Epithelial cell of prostate (primary cell): ENCODE data around the gene C1RL.

Experiments
- DNase-seq: peaks from one replicate; pipeline ENCODE4 v3.0.0-alpha.2; 2011; ENCODE audit warnings: low read depth, low spot score
- H3K27ac ChIP-seq: fragments of 450-650 bp; 2 replicates; pipeline ENCODE4 v1.5.1; 2017; ENCODE audit warnings: mild to moderate bottlenecking

Gene C1RL, protein sequence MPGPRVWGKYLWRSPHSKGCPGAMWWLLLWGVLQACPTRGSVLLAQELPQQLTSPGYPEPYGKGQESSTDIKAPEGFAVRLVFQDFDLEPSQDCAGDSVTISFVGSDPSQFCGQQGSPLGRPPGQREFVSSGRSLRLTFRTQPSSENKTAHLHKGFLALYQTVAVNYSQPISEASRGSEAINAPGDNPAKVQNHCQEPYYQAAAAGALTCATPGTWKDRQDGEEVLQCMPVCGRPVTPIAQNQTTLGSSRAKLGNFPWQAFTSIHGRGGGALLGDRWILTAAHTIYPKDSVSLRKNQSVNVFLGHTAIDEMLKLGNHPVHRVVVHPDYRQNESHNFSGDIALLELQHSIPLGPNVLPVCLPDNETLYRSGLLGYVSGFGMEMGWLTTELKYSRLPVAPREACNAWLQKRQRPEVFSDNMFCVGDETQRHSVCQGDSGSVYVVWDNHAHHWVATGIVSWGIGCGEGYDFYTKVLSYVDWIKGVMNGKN

GRCh38 chr12:7108796-7109571 is at the start of gene C1RL:
Gene C1RL (minus strand): TSS chr12:7109214. CDS start chr12:7109180, 34 bp downstream.
- DNase-seq, result no peak
- peak within 1 kb of the TSS; percentile 93 for H3K27ac ChIP-seq

DNA sequence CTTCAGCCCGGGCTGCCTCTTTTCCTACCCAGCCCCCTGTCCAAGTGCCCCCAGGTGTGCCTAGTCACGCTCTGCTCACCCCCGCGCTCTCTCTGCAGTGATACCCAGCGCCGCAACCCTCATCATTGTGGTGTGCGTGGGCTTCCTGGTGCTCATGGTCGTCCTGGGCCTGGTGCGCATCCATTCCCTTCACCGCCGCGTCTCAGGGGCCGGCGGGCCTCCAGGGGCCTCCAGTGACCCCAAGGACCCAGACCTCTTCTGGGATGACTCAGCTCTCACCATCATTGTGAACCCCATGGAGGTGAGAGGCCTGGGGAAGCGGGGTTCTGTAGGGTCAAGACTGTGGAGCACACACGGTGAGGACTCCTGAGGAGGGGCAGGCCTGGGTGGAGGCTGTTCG is 48.4 kb upstream of the C1RL start:
- DNase-seq, result no peak
- no peak overlapping the region for H3K27ac ChIP-seq

DNA sequence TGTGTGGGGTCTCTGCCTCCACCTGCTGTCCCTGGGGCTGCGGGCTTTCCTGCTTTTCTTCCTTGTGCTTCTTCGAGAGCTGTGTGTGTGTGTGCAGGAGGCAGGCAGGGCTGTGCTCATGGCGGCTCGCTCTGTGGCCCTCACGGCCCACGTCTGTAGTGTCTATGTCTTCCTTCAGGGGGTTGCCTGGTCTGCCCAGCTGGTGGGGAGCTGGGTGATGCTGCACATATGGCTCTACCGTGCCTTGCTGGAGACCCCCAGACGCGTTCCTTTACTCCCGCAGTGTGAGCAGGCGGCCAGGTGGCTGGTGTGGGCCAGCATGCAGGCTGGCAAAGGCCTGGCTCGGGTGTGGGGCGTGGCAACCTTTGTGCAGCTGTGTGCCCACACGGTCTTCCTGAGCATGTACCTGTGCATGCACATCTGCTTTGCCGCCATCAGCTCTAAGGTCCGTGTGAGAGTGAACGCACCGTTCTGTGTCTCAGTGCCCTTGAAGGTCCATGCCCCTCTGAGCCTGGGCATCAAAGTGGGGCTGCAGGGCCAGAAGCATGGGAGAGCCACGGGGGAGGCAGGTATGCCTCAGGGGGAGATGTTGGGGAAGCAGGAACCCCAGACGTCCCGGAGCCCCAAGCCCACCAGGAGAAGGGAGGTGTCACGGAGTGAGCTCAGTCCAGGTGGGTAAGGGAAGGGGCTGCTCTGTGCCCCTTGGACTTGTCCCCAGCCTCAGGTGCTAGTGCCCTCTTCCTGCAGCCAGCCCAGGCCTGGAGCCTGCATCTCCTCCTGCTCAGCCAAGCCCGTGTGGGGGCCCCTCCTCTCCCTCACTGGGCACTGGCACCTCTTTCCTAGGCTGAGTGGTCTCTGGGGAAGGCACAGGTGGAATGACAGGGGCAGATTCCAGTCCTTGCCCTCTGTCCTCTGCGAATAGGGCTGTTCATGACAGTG is 47.5 kb upstream of the C1RL start:
- H3K27ac ChIP-seq, result peak overlapping the region; percentile 51
- DNase-seq, result no peak

DNA sequence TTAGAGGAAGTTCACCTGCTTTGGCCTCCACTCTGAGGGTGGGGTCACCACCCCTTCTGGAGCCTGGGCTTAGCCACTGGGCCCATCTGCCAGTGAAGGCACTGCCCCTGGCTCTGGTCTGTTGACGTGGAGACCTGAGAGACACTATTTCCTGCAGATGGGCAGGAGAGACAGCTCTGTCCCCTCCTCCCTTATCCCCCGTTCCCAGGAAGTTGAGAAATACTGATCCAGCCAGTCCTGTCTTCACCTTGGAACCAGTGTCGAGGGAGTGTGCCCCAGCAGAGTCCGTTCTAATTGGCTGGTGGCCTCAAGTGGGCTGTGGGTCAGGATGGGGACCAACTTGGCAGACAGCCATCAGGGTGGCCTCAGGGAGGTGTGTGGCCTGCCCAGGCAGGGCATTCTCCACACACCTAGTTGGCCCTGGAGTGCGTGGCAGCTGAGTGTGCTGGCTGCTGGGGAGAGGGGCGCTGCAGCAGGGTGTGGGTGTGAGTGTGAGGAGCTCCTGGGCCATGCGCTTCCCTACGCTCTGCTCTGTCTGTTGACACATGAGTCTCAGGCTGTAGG is 46.5 kb upstream of the C1RL start:
- no peak for DNase-seq
- peak overlapping the region; percentile 51 for H3K27ac ChIP-seq

DNA sequence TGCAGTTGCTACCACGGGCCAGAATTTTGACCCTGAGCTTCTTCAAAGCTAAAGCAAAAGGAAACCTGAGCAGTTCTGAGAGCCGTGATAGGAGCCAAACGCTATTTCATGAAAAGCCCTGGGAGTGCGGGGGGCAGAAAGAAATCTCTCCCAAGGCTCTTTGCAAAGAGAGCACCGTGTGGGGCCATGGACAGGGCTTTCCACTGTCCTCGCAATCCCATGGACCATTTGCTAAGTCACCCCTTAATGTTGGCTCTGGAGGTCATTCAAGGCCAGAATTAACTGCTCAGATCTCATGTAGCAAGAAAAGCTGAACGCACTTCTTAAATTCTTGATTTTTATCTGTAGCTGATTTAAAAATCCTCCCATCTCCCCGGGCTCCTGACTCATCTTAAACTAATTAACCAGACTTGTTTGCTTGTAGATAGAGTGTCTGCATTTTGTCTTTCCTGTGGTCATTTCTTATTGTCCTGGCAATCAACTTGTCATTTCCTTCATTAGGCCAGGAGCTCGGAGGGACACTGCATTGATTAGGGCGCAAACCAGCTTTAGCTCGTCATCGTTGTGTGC is 46.0 kb upstream of the C1RL start:
- DNase-seq, result no peak
- peak overlapping the region; percentile 51 for H3K27ac ChIP-seq

DNA sequence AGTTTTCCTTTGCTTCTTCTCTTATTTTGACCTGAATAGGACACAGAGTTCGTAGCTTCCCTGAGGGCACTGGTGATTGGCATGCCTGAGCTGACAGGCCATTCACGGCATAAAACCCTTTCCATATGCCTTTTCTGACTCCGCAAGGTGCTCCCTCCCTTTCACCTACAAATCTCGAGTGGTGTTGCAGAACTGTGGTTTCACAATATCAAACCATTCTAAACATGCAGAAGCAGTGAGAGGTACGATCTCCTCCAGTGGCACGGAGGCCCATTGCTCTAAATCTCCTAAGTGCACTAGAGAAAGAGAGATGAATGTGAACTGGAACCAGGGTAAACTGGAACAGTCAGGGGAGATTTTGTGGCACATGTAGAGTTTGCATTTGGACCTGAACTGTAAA is 45.0 kb upstream of the C1RL start:
- no peak overlapping the region for H3K27ac ChIP-seq
- no peak for DNase-seq

DNA sequence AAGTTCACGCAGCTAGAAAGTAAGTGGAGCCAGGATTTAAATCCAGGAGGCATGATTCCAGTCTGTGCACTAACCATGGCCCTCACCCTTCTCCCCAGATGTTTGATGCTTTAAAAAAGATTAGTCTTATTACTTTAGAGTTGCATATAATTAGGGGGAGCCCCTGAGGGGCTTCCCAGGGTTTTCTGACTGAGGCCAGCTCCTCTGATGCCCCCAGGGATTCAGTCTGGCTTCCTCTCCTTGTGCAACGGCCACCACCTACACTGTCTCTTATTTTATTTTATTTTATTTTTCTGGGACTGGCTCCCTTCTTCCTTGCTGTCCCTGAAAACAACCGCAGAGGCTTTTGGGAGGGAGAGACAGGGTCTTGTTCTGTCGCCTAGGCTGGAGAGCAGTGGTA is 43.8 kb upstream of the C1RL start:
- no peak for DNase-seq

DNA sequence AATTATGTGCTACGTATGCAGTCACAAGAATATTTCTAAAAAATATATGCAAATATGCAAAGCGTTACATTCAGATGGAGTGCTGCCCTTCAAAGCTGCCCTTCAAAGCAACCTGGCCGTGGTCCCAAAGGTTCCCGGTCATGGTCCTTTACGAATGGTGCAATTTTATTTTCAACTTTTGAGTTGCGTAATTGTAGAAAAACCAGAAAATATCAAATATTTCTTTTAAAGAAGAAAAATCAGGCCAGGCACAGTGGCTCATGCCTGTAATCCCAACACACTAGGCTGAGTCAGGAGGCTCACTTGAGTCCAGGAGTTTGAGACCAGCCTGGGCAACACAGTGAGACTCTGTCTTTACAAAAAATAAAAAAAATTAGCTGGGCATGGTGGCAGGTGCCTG is 42.5 kb upstream of the C1RL start:
- no peak for DNase-seq

More for the DNA sequence above, 43.8 kb upstream of the C1RL start:
- no peak overlapping the region for H3K27ac ChIP-seq

DNA sequence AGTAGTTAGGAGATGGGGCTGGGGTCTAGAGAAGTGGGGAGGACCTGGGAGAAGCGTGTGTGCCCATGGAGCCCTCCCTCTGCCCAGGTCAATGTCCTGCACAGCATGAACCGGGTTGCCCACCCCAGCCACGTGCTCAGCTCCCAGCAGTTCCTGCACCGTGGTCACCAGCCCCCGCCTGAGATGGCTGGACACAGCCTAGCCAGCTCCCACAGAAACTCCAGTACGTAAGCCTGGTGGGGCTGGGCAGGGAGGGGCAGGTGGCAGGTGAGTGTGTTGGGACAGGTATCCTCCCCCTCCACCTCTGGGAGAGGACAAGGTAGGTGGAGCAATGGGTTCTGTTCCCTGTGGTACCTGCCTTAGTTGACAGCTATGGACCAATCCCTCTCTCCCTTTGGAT is 41.8 kb upstream of the C1RL start:
- no peak for DNase-seq
- H3K27ac ChIP-seq, result no peak overlapping the region

More for the DNA sequence above, 42.5 kb upstream of the C1RL start:
- H3K27ac ChIP-seq, result no peak overlapping the region

GRCh38 chr12:7150356-7150755 is 41.3 kb upstream of the C1RL start:
- DNase-seq, result no peak
- H3K27ac ChIP-seq, result no peak overlapping the region

- no peak overlapping the region for H3K27ac ChIP-seq
- DNase-seq, result no peak
Measured at GRCh38 chr12:7146906-7147305, 37.9 kb upstream of the C1RL start.

DNA sequence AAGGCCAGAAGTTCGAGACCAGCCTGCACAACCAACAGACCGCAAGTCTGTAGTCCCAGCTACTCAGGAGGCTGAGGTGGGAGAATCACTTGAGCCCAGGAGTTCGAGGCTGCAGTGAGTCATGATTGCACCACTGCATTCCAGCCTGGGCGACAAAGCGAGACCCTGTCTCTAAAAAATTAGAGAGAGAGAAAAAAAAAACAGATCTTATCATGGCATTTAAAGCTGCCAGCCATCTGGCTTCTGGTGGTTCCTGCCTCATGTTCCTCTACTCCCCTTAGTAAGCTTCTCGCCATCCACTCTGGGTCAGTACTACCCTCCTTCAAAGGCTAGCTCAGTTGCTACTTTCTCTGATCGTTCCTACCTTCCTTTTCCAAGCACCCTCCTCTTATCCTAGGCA is 37.2 kb upstream of the C1RL start:
- no peak overlapping the region for H3K27ac ChIP-seq
- no peak for DNase-seq

DNA sequence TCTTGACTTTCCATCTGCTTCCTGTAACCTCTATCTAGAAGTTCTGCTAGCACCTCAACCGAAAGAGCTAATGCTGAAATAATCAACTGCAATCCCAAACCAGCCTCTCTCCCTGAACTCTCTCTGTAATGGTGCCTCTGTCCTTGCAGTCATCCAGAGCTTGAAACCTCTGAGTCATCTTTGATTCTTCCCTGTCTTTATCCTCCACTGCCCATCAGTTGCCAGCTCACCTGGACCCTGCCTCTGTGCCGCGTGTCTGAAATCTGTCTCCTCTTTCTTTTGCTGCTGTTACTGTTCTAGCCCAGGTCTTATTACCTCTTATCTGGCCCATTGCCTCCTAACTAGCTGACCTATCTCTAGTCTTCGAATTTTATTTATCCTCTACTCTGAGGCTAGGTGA is 36.7 kb upstream of the C1RL start:
- no peak for DNase-seq
- H3K27ac ChIP-seq, result no peak overlapping the region

DNA sequence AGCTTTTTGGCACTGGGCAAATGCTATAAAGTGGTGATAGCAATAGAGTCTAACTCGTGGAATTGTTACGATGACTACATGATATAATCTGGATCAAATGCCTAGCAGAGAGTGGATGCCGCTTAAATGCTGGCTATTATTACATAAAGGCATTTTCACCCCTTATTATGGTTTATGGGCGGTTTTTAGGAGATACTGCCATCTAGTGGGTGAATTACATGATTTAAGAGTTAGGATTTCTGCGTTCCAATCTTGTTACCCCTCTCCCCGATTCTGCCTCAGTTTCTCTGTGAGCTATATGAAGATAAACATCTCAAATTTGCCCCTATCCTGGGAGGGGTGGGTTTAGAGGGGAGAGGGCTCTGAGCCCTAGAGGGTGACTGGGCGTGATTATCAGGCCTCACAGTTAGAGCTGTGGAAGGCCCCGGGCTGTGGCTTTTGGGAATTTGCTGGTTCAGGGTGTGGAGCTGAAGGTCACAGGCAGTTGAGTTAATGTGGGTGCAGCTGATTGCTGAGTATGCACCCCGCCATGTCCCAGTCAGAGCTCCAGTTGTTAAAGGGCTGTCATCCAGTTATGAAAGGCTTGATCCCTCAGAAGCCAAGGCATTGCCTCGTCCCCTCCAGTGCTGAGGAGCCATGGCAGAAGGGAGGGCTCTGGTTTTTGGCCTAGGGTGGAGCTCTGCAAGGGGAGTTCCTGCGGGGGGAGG is 35.6 kb upstream of the C1RL start:
- H3K27ac ChIP-seq, result no peak overlapping the region
- no peak for DNase-seq

- H3K27ac ChIP-seq, result no peak overlapping the region
- no peak for DNase-seq
Measured at GRCh38 chr12:7143564-7143963, 34.5 kb upstream of the C1RL start.

DNA sequence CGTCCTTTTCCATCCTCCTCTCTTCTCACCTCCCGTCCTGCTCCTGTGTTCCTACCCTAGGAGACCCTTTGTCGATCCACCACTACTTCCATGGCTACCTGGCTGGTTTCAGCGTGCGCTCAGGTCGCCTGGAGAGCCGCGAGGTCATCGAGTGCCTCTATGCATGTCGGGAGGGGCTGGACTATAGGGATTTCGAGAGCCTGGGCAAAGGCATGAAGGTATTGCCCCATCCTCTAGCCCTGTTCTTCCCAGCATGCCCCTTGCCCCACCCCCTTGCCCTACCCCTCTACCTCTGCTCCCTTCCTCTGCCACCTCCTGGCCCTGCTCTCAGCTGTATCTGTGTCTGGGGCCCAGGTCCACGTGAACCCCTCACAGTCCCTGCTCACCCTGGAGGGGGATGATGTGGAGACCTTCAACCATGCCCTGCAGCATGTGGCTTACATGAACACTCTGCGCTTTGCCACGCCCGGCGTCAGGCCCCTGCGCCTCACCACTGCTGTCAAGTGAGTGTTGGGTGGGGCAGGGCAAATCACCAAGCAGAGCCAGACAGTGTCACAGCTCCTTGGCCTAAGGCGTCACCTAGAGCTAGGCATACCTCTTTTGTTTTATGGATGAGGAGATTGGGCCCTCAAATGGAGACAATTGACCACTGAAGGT is 33.9 kb upstream of the C1RL start:
- DNase-seq, result no peak
- no peak overlapping the region for H3K27ac ChIP-seq

GRCh38 chr12:7142056-7142644 is 33.1 kb upstream of the C1RL start:
- H3K27ac ChIP-seq, result no peak overlapping the region
- no peak for DNase-seq

GRCh38 chr12:7141351-7142005 is 32.5 kb upstream of the C1RL start:
- H3K27ac ChIP-seq, result no peak overlapping the region
- no peak for DNase-seq
